Glutamatergic neuron (in vitro differentiated cells): ENCODE data around the gene MDM2. TPM values are rescaled to one million over a fixed set of nuclear protein-coding genes. Genes with fewer than 3 reads are reported as not detected.

ENCODE experiments used
- DNase-seq: peaks from one replicate; pipeline ENCODE4 v3.0.0; 2022
- H3K27ac Mint-ChIP-seq: one replicate; pipeline ENCODE4 v1.8.0; 2020; ENCODE audit warnings: mild to moderate bottlenecking, mixed read lengths, inconsistent platforms; ENCODE audit not compliant: unreplicated experiment
- H3K27me3 Mint-ChIP-seq: one replicate; pipeline ENCODE4 v1.8.0; 2020; ENCODE audit warnings: mild to moderate bottlenecking, moderate library complexity, mixed read lengths, inconsistent platforms; ENCODE audit not compliant: unreplicated experiment
- H3K36me3 Mint-ChIP-seq: one replicate; pipeline ENCODE4 v1.8.0; 2020; ENCODE audit warnings: mild to moderate bottlenecking, mixed read lengths, inconsistent platforms; ENCODE audit not compliant: unreplicated experiment
- H3K4me1 Mint-ChIP-seq: one replicate; pipeline ENCODE4 v1.8.0; 2020; ENCODE audit warnings: mild to moderate bottlenecking, low read depth, mixed read lengths, inconsistent platforms; ENCODE audit not compliant: unreplicated experiment
- H3K4me3 Mint-ChIP-seq: one replicate; pipeline ENCODE4 v1.8.0; 2020; ENCODE audit warnings: mild to moderate bottlenecking, mixed read lengths, inconsistent platforms; ENCODE audit not compliant: unreplicated experiment
- H3K9me3 Mint-ChIP-seq: one replicate; pipeline ENCODE4 v1.8.0; 2020; ENCODE audit warnings: mild to moderate bottlenecking, moderate library complexity, mixed read lengths, inconsistent platforms; ENCODE audit not compliant: unreplicated experiment
- CTCF ChIP-seq: fragments of 200-600 bp; sonication (generic); IDR thresholded peaks from one replicate; pipeline ENCODE4 v1.5.0; 2021; ENCODE audit not compliant: partially characterized antibody, unreplicated experiment
- total RNA-seq: library from RNA; stranded (reverse); fragmentation: NEBNext Ultra II Directional; extraction: Animal tissue kit (Norgen Biotek cat#: 25700); gene quantifications from one replicate; pipeline ENCODE4 v1.2.1, GENCODE V29; 2021; ENCODE audit not compliant: unreplicated experiment

The MDM2 gene
- total RNA-seq, 1 donor from 2014 or later: 84.9 TPM

GRCh38 chr12:68824597-68825250, 16.7 kb downstream of the MDM2 start:
- Mint-ChIP-seq H3K4me3 (no peak overlapping the region), H3K36me3 (no peaks in the 10 kb centered on the region), H3K9me3 (no peaks in the 10 kb centered on the region), H3K4me1 (no peaks in the 10 kb centered on the region), H3K27ac (no peak overlapping the region), H3K27me3 (peaks cover 2% of the 10 kb centered on the region)
- DNase-seq: no peak
- no peak for TF ChIP-seq CTCF

- H3K4me1 Mint-ChIP-seq: peaks cover 1% of the 10 kb centered on the region
- no peak for TF ChIP-seq CTCF
- DNase-seq: no peak
- H3K36me3 Mint-ChIP-seq: no peaks in the 10 kb centered on the region
- no peak overlapping the region for H3K27ac Mint-ChIP-seq
- no peak overlapping the region for H3K4me3 Mint-ChIP-seq
- H3K9me3 Mint-ChIP-seq: no peaks in the 10 kb centered on the region
- peaks cover 2% of the 10 kb centered on the region for H3K27me3 Mint-ChIP-seq
Observed at GRCh38 chr12:68825569-68826217, 17.7 kb downstream of the MDM2 start.

GRCh38 chr12:68827895-68828671, 20.1 kb downstream of the MDM2 start:
- TF ChIP-seq CTCF: no peak
- Mint-ChIP-seq H3K4me3 (no peak overlapping the region), H3K36me3 (no peaks in the 10 kb centered on the region), H3K4me1 (peaks cover 3% of the 10 kb centered on the region), H3K9me3 (no peaks in the 10 kb centered on the region), H3K27me3 (no peaks in the 10 kb centered on the region), H3K27ac (no peak overlapping the region)
- DNase-seq: no peak

- Mint-ChIP-seq H3K9me3 (no peaks in the 10 kb centered on the region), H3K27ac (no peak overlapping the region), H3K27me3 (no peaks in the 10 kb centered on the region), H3K4me1 (peaks cover 3% of the 10 kb centered on the region), H3K4me3 (no peak overlapping the region), H3K36me3 (no peaks in the 10 kb centered on the region)
- TF ChIP-seq CTCF: no peak
- no peak for DNase-seq
Observed at GRCh38 chr12:68828672-68829068, 20.7 kb downstream of the MDM2 start.
